Erythroblast (primary cell): Measurements from ENCODE around the gene PITX1.

Experiments
- DNase-seq, 2 experiments: peaks; one replicate each; lab custom pipeline; 2025; lab: John Stamatoyannopoulos, UW
- GATA1 ChIP-seq: IDR thresholded peaks from 2 replicates; pipeline ENCODE4 v1.6.1; 2011; ENCODE audit warnings: low read depth, mild to moderate bottlenecking, control low read depth, low read length, moderate library complexity
- POLR2A ChIP-seq: IDR thresholded peaks from 2 replicates; pipeline ENCODE4 v1.6.1; 2011; ENCODE audit warnings: mild to moderate bottlenecking, low read length

Gene PITX1

DNA sequence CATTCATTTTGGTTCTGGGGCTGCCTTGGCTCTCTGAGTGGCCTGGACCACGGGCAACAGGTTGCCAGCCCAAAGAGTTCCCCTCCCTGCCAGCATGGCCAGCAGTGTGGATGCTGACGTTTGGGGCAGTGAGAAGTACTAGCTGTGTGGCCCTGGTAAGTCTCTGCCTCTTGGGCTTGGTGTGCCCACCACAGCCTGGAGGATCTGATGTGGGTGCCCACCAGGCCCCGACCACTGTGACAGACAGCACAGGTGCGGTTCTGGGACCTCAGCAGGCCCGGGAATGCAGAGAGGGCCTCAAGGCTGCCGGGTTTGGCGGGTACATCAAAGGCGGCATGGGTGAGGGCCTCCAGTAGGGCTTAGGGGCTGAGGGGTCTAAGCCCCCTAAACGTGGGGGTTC, 33.6 kb upstream of the PITX1 start:
- DNase-seq: no peak
- TF ChIP-seq GATA1 (no peak), POLR2A (no peak)

DNA sequence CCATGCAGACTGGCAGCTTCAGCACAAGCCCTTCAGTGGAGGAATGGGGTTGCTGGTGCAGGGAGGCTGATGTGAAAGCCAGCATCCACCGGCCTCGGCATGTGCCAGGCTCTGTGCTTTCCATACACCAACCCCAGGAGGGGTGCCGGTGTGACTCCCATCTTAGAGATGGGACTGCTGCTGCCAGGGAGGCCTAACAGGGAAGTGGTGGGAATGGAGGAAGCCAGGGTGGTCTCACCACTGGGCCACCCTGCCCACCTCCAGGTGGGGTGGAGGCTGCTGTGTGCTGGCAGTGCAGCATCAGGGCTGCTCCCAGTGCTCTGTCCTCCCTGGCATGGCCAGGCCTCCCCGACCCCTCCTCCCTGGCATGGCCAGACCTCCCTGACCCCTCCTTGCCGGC, 32.8 kb upstream of the PITX1 start:
- TF ChIP-seq GATA1: no peak
- no peak for TF ChIP-seq POLR2A
- DNase-seq: no peak

DNA sequence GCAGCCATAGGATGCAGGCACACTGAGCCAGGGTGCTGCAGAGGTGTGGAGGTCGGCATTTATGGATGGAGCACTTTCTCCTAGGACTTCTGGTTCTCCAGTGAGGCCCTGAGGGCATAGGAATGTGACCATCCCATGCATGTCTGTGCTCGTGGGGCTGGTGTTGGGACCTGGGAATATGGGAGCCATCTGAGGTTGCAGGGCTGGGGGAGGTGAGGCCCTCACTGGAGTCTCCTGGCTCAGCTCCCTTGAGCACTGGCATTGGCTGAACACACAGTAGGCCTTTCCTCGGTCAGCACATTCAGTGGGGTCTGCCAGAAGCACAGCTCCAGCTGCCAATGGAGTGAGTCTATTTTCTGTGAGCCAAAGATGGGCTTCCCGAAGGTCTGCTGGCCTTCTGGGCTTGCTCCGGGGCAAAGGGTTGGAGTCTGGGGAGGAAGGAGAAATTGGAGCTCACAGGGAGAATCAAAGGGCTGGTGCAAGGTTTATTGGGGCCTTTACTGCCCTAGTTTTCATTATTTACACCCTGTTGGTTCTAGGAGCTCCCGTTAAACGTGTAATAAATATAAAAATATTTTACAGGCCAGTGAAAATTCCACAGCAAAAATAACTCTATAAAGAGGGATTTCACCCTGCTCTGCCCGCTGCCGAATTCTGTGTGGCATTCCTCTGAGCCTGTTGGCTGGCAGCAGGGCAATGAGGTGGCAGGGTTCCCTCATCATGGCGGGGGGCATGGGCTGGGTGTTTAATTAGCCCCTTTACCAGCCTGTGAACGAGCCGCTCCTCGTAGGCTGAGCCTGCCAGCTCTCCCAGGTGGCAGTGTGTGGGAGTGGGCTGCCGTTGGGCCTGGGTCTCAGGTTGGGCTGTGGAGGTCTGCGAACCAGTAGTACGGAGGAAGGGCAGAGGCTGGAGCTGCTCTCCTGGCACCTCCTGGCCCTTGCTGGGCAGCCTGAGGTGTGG, 31.6 kb upstream of the PITX1 start:
- no peak for DNase-seq
- TF ChIP-seq POLR2A (no peak), GATA1 (no peak)

DNA sequence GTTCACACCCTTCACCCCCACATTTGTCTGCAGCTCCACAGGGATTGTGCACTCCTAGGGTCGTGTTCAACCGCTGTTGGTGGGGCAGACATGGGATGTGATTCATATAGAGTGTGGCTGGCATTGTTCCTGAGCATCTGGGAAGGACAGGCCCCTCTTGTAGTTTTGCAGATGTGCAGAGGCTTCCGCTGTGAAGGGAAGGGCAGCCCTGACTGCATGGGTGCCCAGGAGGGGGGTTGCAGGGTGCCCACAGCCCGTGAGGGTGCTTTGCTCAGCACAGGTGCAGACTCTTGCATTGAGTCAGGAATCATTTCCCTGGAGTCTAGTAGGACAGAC, 30.2 kb upstream of the PITX1 start:
- no peak for DNase-seq
- no peak for TF ChIP-seq GATA1
- no peak for TF ChIP-seq POLR2A

DNA sequence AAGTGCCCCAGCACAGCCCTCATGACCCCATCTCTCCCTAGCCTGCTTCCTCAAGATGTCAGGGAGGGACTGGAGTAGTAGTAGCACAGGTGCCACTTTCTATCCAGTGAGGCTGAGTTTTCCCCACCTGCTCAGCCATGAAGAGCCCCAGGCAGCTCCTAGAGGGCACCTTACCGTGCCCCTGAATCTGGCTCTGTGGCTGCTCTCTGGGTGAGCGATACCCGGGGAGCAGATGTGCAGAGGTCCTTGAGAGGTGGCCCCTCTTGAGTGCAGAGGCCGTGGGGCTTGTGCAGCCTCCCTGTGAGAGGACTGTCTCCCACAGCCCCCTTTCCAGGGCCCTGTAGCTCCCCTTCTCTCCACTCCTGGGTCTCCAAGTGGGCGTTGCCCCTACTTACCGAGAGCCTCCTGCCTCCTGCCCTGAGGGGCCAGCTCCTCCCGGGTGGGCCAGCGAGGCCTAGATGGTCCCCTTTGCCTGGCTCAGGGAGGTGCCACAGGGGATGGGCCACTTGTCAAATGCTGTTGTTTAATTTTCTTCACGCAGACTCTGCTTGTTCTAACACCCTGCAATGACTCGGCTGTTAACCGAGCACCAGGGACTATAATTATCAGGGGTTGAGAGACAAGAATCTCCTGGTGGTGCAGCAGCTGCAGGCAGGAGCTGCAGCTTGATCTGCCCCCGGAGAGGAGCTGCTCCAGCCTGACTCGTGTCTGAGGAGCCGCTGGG, 29.6 kb upstream of the PITX1 start:
- DNase-seq: no peak
- TF ChIP-seq GATA1: no peak
- no peak for TF ChIP-seq POLR2A

DNA sequence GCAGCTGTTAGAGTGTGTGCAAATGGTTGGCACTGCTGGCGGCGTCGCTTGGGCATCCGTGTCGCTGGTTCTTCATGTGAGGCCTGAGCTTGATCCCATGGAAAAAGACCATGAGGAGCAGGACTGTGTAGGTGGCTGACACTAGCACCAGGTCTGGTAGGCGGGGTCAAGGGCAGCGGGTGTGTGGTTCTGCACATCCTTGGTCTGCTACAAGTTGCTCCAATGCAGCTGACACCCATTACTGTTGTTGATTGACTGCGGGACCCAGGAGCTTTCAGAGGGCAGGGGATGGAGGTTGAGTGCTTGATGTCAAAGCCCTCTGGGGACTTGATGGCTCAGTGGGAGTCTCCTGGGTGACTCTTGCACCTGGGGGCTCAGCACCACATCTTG, 29.0 kb upstream of the PITX1 start:
- no peak for DNase-seq
- no peak for TF ChIP-seq POLR2A
- TF ChIP-seq GATA1: no peak

DNA sequence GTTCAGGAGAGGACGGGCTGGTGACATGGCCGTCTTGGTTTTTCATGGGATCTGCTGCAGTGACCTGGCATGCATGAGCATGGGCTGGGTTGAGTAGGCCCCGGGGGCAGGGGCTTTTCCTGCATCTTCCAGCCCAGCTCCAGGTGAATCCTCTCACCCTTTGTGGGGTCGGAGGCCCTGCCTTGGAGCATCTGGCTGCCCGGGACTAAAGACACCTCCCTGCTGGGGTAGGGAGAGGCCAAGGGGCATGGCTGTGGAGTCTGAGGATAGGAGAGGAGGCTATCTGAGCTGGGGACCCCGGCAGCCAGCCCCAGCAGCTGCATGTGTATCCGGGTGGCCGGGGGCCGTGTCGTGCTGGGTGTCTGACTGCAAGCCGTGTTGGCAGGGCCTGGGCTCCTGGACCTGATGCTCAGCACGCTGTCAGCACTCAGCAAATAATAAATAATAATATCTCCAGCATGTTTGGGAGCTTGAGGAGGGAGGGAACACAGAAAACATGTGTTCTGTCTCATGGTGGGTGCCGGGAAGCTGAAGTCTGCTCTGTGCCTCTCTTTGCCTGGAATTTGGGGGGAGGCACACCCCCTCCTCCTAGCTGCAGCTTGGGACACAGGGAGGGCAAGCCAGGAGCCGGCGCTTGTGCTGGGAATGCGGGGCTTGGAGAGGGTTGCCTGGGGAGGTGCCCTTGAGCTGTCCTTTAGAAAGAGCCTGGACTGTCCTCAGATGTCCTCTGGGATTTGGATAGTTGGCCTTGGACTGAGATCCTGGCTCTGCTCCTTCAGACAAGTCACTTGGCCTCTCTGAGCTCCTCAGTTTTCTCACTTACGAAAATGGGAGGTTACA, 28.4 kb upstream of the PITX1 start:
- DNase-seq: no peak
- TF ChIP-seq GATA1: no peak
- TF ChIP-seq POLR2A: no peak

DNA sequence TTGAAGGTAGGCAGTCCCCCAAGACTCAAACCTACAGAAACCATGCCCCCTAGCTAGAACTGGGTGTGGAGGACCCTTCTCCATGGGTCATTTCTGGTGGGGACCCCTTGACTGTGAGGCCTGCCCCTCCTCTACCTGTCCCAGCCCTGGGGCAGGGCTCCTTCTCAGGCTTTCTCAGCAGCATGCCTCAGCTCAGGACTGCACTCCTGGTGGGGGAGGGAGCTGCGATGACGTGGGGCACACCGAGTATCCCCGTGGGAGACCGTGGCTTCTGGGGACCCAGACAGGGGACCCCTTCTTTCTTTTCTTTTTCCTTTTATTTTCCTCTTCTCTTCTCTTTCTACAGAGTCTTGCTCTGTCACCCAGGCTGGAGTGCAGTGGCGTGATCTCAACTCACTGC, 27.0 kb upstream of the PITX1 start:
- no peak for DNase-seq
- TF ChIP-seq GATA1: no peak
- no peak for TF ChIP-seq POLR2A

DNA sequence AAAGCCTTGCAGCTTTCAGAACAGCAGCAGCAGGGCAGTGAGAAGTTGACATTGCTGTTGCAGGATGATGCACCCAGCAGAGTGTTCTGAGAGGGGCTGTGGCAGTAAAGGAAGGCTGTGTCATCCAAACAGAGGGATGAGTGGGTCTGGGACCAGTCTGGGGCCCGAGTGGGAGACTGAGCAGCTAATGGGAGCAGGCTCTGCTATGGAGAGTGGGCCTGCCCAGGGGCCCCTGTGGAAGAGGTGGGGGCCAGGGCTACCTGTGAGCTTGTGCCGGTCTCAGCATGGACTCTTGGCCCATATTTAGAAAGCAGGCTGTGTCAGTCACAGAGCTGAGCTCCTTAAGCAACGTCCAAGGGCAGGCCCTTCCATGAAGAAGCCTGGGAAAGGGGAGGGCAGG, 26.0 kb upstream of the PITX1 start:
- TF ChIP-seq GATA1 (no peak), POLR2A (no peak)
- no peak for DNase-seq

DNA sequence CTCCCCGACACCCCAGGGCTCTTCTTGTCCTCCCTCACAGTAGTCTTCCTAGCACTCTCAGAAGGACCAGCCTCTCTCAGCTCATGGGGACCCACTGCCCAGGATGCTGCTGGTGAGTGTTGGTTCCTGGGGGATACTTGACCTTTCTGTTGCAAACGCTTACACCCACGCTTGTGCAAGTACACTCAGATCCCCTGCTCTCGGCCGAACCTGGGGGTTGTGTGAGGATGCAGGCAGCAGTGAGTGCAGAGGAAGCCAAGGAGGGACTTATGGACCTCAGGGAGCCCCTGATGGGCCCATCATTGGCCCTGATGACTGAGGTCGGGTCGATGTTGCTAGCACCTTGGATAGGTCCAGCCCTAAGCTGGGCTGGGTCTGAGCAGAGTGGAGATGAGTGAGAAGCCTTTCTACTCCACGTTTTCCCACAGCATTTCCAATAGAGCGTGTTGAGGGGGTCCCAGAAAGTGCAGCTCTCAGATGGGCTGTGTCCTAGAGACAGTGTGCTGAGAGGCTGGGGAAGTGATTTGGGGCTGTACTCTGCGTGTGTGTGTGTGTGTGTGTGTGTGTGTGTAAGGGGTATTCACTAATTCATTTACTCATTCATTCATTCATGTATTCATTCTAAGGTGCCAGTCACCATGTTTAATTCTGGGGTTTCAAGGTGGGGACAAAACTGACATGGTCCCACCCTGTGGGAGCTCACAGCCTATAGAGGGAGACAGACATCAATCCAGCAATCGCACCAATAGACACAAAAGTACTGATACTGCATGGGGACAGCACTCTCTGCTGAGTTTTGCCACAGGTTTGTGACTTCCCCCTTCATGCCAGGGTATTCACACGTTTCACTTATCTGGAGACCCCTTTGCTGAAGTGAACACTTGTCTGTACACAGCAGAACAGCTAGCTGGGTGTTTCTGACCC, 25.2 kb upstream of the PITX1 start:
- TF ChIP-seq POLR2A: no peak
- TF ChIP-seq GATA1: no peak
- DNase-seq: peak in 1 of 2 experiments; percentile 16

DNA sequence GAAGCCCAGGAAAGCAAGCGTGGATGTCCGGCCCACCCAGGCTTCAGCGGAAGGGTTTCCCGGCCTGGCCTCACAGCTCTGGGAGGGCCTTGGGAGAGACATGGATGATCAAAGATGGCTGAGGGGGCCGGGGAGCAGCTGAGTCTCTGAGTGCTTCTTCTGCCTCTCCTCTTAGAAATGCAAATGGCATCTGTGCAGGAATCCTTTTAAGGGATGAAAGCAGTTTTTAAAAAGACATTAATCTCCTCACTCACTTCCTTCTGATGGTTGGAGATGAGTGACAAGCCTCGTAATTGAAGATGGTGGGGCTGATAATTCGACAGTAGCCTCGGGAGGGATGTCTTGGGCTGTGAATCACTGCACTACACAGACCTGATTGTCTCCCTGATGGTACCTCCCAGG, 24.3 kb upstream of the PITX1 start:
- DNase-seq: no peak
- TF ChIP-seq POLR2A (no peak), GATA1 (no peak)

DNA sequence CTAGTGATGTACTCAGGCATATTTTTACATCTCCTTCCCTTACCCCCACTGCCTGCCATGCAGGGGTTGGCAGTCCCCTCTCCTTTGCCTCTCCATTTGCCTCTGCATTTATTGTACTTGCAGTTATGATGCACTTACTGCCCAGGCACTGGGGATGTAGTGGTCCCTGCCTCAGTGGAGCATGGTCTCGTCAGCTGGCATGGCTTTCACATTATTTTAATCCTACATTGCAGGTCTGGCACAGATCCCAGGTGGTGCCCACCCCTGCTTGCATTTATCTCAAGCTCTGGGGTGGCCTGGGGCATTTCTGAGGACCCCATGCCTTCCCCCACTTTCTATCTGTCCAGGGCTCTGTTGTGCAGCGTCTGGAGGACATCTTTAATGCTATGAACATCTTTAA, 23.2 kb upstream of the PITX1 start:
- no peak for TF ChIP-seq GATA1
- no peak for TF ChIP-seq POLR2A

More for the DNA sequence above, 23.2 kb upstream of the PITX1 start:
- no peak for DNase-seq
